Smooth muscle cell (in vitro differentiated cells): ENCODE data around the gene TMEM221. TPM values are rescaled to one million over a fixed set of nuclear protein-coding genes. Genes with fewer than 3 reads are reported as not detected.

Experiments used
- DNase-seq: peaks from one replicate; lab custom pipeline; 2025; ENCODE audit not compliant: unreplicated experiment; lab: John Stamatoyannopoulos, UW
- H2AFZ ChIP-seq: fragments of 200-600 bp; sonication (generic); 2 replicates; pipeline ENCODE4 v1.6.0; 2016; ENCODE audit warnings: antibody characterized with exemption, low read depth, mild to moderate bottlenecking
- H3F3A ChIP-seq: fragments of 200-600 bp; sonication (generic); 2 replicates; pipeline ENCODE4 v1.6.0; 2017; ENCODE audit warnings: antibody characterized with exemption, low read depth
- H3K27ac ChIP-seq: fragments of 200-600 bp; sonication (generic); 2 replicates; pipeline ENCODE4 v1.5.1; 2016; ENCODE audit warnings: low read depth, mild to moderate bottlenecking
- H3K27me3 ChIP-seq: fragments of 200-600 bp; sonication (generic); 2 replicates; pipeline ENCODE4 v1.6.1; 2016; ENCODE audit warnings: low read depth, mild to moderate bottlenecking
- H3K36me3 ChIP-seq: fragments of 200-600 bp; sonication (generic); 2 replicates; pipeline ENCODE4 v1.5.1; 2016; ENCODE audit warnings: low read depth
- H3K4me1 ChIP-seq: fragments of 200-600 bp; sonication (generic); 2 replicates; pipeline ENCODE4 v1.5.1; 2016; ENCODE audit warnings: low read depth
- H3K4me2 ChIP-seq: fragments of 200-600 bp; sonication (generic); 2 replicates; pipeline ENCODE4 v1.6.0; 2016; ENCODE audit warnings: mild to moderate bottlenecking
- H3K4me3 ChIP-seq: fragments of 200-600 bp; sonication (generic); 2 replicates; pipeline ENCODE4 v1.5.1; 2016; ENCODE audit warnings: mild to moderate bottlenecking
- H3K79me2 ChIP-seq: fragments of 200-600 bp; sonication (generic); 2 replicates; pipeline ENCODE4 v1.6.0; 2016; ENCODE audit warnings: low read depth, mild to moderate bottlenecking
- H3K9ac ChIP-seq: fragments of 200-600 bp; sonication (generic); 2 replicates; pipeline ENCODE4 v1.6.0; 2016; ENCODE audit warnings: low read depth
- H3K9me3 ChIP-seq: fragments of 200-600 bp; sonication (generic); replicated peaks from 2 replicates; pipeline ENCODE4 v1.5.1; 2016; ENCODE audit warnings: low read depth
- H4K20me1 ChIP-seq: fragments of 200-600 bp; sonication (generic); 2 replicates; pipeline ENCODE4 v1.6.0; 2016; ENCODE audit warnings: low read depth
- CTCF ChIP-seq: fragments of 200-600 bp; sonication (generic); IDR thresholded peaks from 2 replicates; pipeline ENCODE4 v1.5.1; 2017; ENCODE audit warnings: borderline replicate concordance, mild to moderate bottlenecking, antibody characterized with exemption; ENCODE audit not compliant: insufficient read depth, poor library complexity, severe bottlenecking
- WGBS: methylation state at CpG from one replicate; pipeline ENCODE4 v1.1.7; 2016; ENCODE audit warnings: low lambda C conversion rate; 5-methylcytosine and 5-hydroxymethylcytosine counted together
- polyA plus RNA-seq: library from polyadenylated mRNA; unstranded; fragments of >200 nt; fragmentation: Nextera tagmentation; extraction: Ambion mirVana; gene quantifications from 2 replicates; pipeline ENCODE4 v1.2.1, GENCODE V29; 2016
- total RNA-seq: library from RNA; depleted of rRNA; stranded (reverse); fragments of >200 nt; gene quantifications from 2 replicates; pipeline ENCODE4 v1.2.3, GENCODE V29; 2014

Gene TMEM221
- total and polyA plus RNA-seq, 2 experiments from 2014 or later: 0.31 to 0.63 TPM

GRCh38 chr19:17389288-17389687 is 59.2 kb downstream of the TMEM221 start:
- TF ChIP-seq CTCF: no peak
- Histone ChIP-seq H3K4me3 (no peak overlapping the region), H3K4me1 (peaks cover 7% of the 10 kb centered on the region), H3F3A (no peaks in the 10 kb centered on the region), H2AFZ (no peak overlapping the region), H3K4me2 (no peak overlapping the region), H3K9ac (no peak overlapping the region), H3K27ac (no peak overlapping the region), H3K36me3 (no peaks in the 10 kb centered on the region), H3K9me3 (no peaks in the 10 kb centered on the region), H3K79me2 (no peaks in the 10 kb centered on the region), H3K27me3 (no peaks in the 10 kb centered on the region), H4K20me1 (no peaks in the 10 kb centered on the region)
- WGBS: 71% methylated on average over 1 of the region's 1 CpG
- no peak for DNase-seq

GRCh38 chr19:17385878-17386611 is 62.4 kb downstream of the TMEM221 start:
- no peak overlapping the region for H3K27ac ChIP-seq
- no peak overlapping the region for H3K4me3 ChIP-seq
- TF ChIP-seq CTCF: peak; percentile 81
- no peaks in the 10 kb centered on the region for H3K36me3 ChIP-seq
- no peaks in the 10 kb centered on the region for H3K9me3 ChIP-seq
- H3K79me2 ChIP-seq: no peaks in the 10 kb centered on the region
- WGBS: 43% methylated on average over 20 of the region's 20 CpGs
- no peak overlapping the region for H3K9ac ChIP-seq
- H3K4me1 ChIP-seq: no peaks in the 10 kb centered on the region
- no peaks in the 10 kb centered on the region for H3F3A ChIP-seq
- no peaks in the 10 kb centered on the region for H4K20me1 ChIP-seq
- H3K4me2 ChIP-seq: no peak overlapping the region
- no peak overlapping the region for H2AFZ ChIP-seq
- no peaks in the 10 kb centered on the region for H3K27me3 ChIP-seq
- peak; percentile 4 for DNase-seq

Other genes starting within 250 kb of the TMEM221 start
- gene USE1, start 233.3 kb downstream of the TMEM221 start, total RNA-seq: 12.8 and 16.4 TPM in 2 replicates
- 28.8 and 45.4 TPM in 2 replicates for gene USE1, start 233.3 kb downstream of the TMEM221 start, polyA plus RNA-seq
- gene OCEL1, start 222.4 kb downstream of the TMEM221 start, total RNA-seq: 2.9 and 3.2 TPM in 2 replicates
- 34.9 and 41.3 TPM in 2 replicates for gene OCEL1, start 222.4 kb downstream of the TMEM221 start, polyA plus RNA-seq
- 47.8 and 57.4 TPM in 2 replicates for gene NR2F6, start 202.7 kb downstream of the TMEM221 start, total RNA-seq
- gene NR2F6, start 202.7 kb downstream of the TMEM221 start, polyA plus RNA-seq: 99.8 and 104 TPM in 2 replicates
- gene USHBP1, start 183.9 kb downstream of the TMEM221 start, total RNA-seq: not detected in 2 replicates
- gene USHBP1, start 183.9 kb downstream of the TMEM221 start, polyA plus RNA-seq: not detected in 2 replicates
- 62.0 and 69.8 TPM in 2 replicates for gene BABAM1, start 181.2 kb downstream of the TMEM221 start, total RNA-seq
- gene BABAM1, start 181.2 kb downstream of the TMEM221 start, polyA plus RNA-seq: 108 and 110 TPM in 2 replicates
- 0.36 and 1.0 TPM in 2 replicates for gene ANKLE1, start 166.8 kb downstream of the TMEM221 start, total RNA-seq
- 0.61 and 1.3 TPM in 2 replicates for gene ANKLE1, start 166.8 kb downstream of the TMEM221 start, polyA plus RNA-seq
- 6.1 and 9.2 TPM in 2 replicates for gene ABHD8, start 145.2 kb downstream of the TMEM221 start, total RNA-seq
- gene ABHD8, start 145.2 kb downstream of the TMEM221 start, polyA plus RNA-seq: 15.1 and 16.6 TPM in 2 replicates
- 32.0 and 67.2 TPM in 2 replicates for gene MRPL34, start 142.8 kb downstream of the TMEM221 start, total RNA-seq
- gene MRPL34, start 142.8 kb downstream of the TMEM221 start, polyA plus RNA-seq: 78.6 and 84.2 TPM in 2 replicates
- 26.5 and 26.9 TPM in 2 replicates for gene DDA1, start 139.1 kb downstream of the TMEM221 start, total RNA-seq
- gene DDA1, start 139.1 kb downstream of the TMEM221 start, polyA plus RNA-seq: 51.8 and 72.4 TPM in 2 replicates
- 6.4 and 8.0 TPM in 2 replicates for gene ANO8, start 113.8 kb downstream of the TMEM221 start, total RNA-seq
- gene ANO8, start 113.8 kb downstream of the TMEM221 start, polyA plus RNA-seq: 1.3 and 2.4 TPM in 2 replicates
- 11.7 and 16.5 TPM in 2 replicates for gene GTPBP3, start 111.1 kb downstream of the TMEM221 start, total RNA-seq
- 19.6 and 23.3 TPM in 2 replicates for gene GTPBP3, start 111.1 kb downstream of the TMEM221 start, polyA plus RNA-seq
- 0.31 TPM in 1 of 2 replicates, not detected in the other for gene PLVAP, start 71.3 kb downstream of the TMEM221 start, total RNA-seq
- gene PLVAP, start 71.3 kb downstream of the TMEM221 start, polyA plus RNA-seq: not detected in 2 replicates
- not detected in 2 replicates for gene CCDC194, start 54.5 kb downstream of the TMEM221 start, total RNA-seq
- gene CCDC194, start 54.5 kb downstream of the TMEM221 start, polyA plus RNA-seq: not detected in 2 replicates
- 3.7 and 5.2 TPM in 2 replicates for gene BST2, start 43.0 kb downstream of the TMEM221 start, total RNA-seq
- gene BST2, start 43.0 kb downstream of the TMEM221 start, polyA plus RNA-seq: 14.4 and 22.4 TPM in 2 replicates
- 46.6 and 68.1 TPM in 2 replicates for gene MVB12A, start 28.6 kb downstream of the TMEM221 start, total RNA-seq
- 89.6 and 98.1 TPM in 2 replicates for gene MVB12A, start 28.6 kb downstream of the TMEM221 start, polyA plus RNA-seq
- gene NXNL1, start 12.3 kb upstream of the TMEM221 start, total RNA-seq: 0.45 TPM in 1 of 2 replicates, not detected in the other
- not detected in 2 replicates for gene NXNL1, start 12.3 kb upstream of the TMEM221 start, polyA plus RNA-seq
- 6.8 and 9.7 TPM in 2 replicates for gene SLC27A1, start 21.9 kb upstream of the TMEM221 start, total RNA-seq
- gene SLC27A1, start 21.9 kb upstream of the TMEM221 start, polyA plus RNA-seq: 11.5 and 11.6 TPM in 2 replicates
- gene PGLS, start 63.0 kb upstream of the TMEM221 start, total RNA-seq: 47.1 and 57.1 TPM in 2 replicates
- gene PGLS, start 63.0 kb upstream of the TMEM221 start, polyA plus RNA-seq: 77.1 and 92.4 TPM in 2 replicates
- 126 and 129 TPM in 2 replicates for gene COLGALT1, start 107.0 kb upstream of the TMEM221 start, total RNA-seq
- 124 and 151 TPM in 2 replicates for gene COLGALT1, start 107.0 kb upstream of the TMEM221 start, polyA plus RNA-seq
- 0.63 and 2.1 TPM in 2 replicates for gene UNC13A, start 239.7 kb upstream of the TMEM221 start, total RNA-seq
- gene UNC13A, start 239.7 kb upstream of the TMEM221 start, polyA plus RNA-seq: 0.21 and 0.85 TPM in 2 replicates